K562 (cell line): ENCODE results near the gene ZMYND8. TPM values are rescaled to one million over a fixed set of nuclear protein-coding genes. Genes with fewer than 3 reads are reported as not detected.

Experiments
- GABPA ChIP-seq: fragments of 200-800 bp; sonication (Bioruptor generic); conservative IDR thresholded peaks from 2 replicates; pipeline ENCODE4 v1.6.1; 2016; ENCODE audit warnings: low read depth, missing genetic modification characterization, missing compliant biosample characterization
- NFE2 ChIP-seq: IDR thresholded peaks from 2 replicates; pipeline ENCODE4 v1.6.1; 2014; ENCODE audit warnings: antibody characterized with exemption, low read depth
- SUPT5H ChIP-seq: fragments of 450-650 bp; IDR thresholded peaks from 2 replicates; pipeline ENCODE4 v1.6.1; 2016
- YY1 ChIP-seq, 3 experiments: IDR thresholded peaks; 2 replicates each; pipeline ENCODE4 v1.6.1; 2011; ENCODE audit warnings: low read length in 2 of 3, mild to moderate bottlenecking in 2 of 3, moderate library complexity in 2 of 3, borderline replicate concordance in 1 of 3, control low read depth in 1 of 3, low read depth in 1 of 3; ENCODE audit not compliant: insufficient read depth in 3 of 3, insufficient replicate concordance in 2 of 3, control insufficient read depth in 1 of 3, insufficient read length in 1 of 3; ENCODE audit errors: extremely low read depth in 1 of 3
- ZNF143 ChIP-seq: sonication (generic); formaldehyde crosslinking; IDR thresholded peaks from 2 replicates; pipeline ENCODE4 v1.9.0; 2022; ENCODE audit warnings: mild to moderate bottlenecking, missing genetic modification reagents
- ZNF354B ChIP-seq: fragments of 250-450 bp; sonication (Bioruptor Pico); IDR thresholded peaks from 2 replicates; pipeline ENCODE4 v1.4.0; 2020
- ZNF830 ChIP-seq: fragments of 250-450 bp; sonication (Bioruptor Pico); IDR thresholded peaks from 2 replicates; pipeline ENCODE4 v1.5.0; 2021; ENCODE audit warnings: mild to moderate bottlenecking
- polyA plus RNA-seq, 8 experiments: library from polyadenylated mRNA; depleted of rRNA in 4 of 8; stranded (reverse) in 5 of 8; unstranded in 3 of 8; fragments of >200 nt; fragmentation: Nextera tagmentation in 2 of 8; fragmentation: Illumina TruSeq in 1 of 8; extraction: Ambion mirVana in 2 of 8; extraction: Trizol in 1 of 8; gene quantifications; 2 replicates each; pipeline versions ENCODE4 v1.2.1 to v1.2.3, GENCODE V29; 2011 to 2014; ENCODE audit warnings: inconsistent platforms in 1 of 8, missing spikeins in 1 of 8
- total RNA-seq, 7 experiments: library from RNA; depleted of rRNA in 6 of 7; stranded (reverse); fragments of >200 nt in 6 of 7; fragmentation: Illumina TruSeq in 2 of 7; extraction: Trizol in 2 of 7; gene quantifications; 2 replicates each; pipeline versions ENCODE4 v1.2.1 to v1.2.3, GENCODE V29; 2011 to 2021; ENCODE audit warnings: low replicate concordance in 1 of 7
- TF ChIP-seq, protein P1 (sequence below): fragments of 200-800 bp; sonication (Bioruptor generic); IDR thresholded peaks from 2 replicates; pipeline ENCODE4 v1.6.1; 2017; ENCODE audit warnings: missing genetic modification characterization, missing compliant biosample characterization
- TF ChIP-seq, protein P2 (sequence below): sonication (generic); formaldehyde crosslinking; IDR thresholded peaks from 2 replicates; pipeline ENCODE4 v1.9.0; 2022; ENCODE audit warnings: mild to moderate bottlenecking, missing genetic modification reagents
- TF ChIP-seq, protein P3 (sequence below): fragments of 450-650 bp; IDR thresholded peaks from 2 replicates; pipeline ENCODE4 v1.6.1; 2014; ENCODE audit warnings: low read depth, mild to moderate bottlenecking, moderate library complexity, borderline replicate concordance
- TF ChIP-seq, protein P4 (sequence below): sonication (generic); formaldehyde crosslinking; IDR thresholded peaks from 2 replicates; pipeline ENCODE4 v1.8.1; 2023; ENCODE audit warnings: missing genetic modification reagents, mild to moderate bottlenecking, borderline replicate concordance
- TF ChIP-seq, protein P5 (sequence below): sonication (generic); formaldehyde crosslinking; IDR thresholded peaks from 2 replicates; pipeline ENCODE4 v1.8.1; 2022; ENCODE audit warnings: missing genetic modification reagents
- TF ChIP-seq, protein P6 (sequence below): fragments of 250-450 bp; sonication (Bioruptor Pico); IDR thresholded peaks from 2 replicates; pipeline ENCODE4 v1.5.0; 2020; ENCODE audit warnings: mild to moderate bottlenecking, borderline replicate concordance

ZMYND8 gene
- total and polyA plus RNA-seq, 9 of the 15 experiments (the other 6 are each of a cell fraction or from before 2014, with no cell fraction given): 31.8 to 148 (median 71.9) TPM

DNA sequence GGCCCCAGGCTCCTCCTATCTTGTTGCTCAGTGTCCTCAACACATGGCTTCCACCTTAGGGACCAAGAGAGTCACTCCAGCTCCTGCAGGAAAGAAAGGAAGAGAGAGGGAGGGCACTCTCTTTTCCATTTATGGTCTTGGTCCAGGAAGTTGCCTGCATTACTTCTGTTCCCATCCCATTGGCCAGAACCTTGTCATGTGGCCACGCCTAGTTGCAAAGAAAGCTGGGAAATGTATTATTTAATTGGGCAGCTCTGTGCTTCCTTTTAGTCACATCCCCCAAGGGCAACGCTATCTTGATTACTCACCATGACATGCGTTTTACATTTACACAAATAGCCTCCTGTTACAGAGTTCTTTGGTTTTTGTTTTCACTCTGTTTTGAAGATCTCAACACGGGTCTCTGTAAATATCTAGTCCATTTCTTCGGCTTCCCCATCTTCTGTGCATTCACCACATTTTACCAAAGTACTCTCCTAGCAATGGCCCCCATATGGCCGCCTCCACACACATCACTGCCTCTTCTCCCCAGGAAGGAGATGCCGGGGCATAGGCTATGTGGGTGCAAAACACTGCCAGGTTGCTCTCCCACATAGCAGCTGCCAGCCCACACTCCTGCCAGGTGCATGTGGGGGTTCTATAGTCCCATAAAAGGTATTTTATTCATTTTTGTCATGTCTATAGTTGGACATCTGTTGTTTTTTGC is 35.7 kb upstream of the ZMYND8 start (continued):
- TF ChIP-seq, protein P1, sequence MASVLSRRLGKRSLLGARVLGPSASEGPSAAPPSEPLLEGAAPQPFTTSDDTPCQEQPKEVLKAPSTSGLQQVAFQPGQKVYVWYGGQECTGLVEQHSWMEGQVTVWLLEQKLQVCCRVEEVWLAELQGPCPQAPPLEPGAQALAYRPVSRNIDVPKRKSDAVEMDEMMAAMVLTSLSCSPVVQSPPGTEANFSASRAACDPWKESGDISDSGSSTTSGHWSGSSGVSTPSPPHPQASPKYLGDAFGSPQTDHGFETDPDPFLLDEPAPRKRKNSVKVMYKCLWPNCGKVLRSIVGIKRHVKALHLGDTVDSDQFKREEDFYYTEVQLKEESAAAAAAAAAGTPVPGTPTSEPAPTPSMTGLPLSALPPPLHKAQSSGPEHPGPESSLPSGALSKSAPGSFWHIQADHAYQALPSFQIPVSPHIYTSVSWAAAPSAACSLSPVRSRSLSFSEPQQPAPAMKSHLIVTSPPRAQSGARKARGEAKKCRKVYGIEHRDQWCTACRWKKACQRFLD (CRISPR knock-in tag): peak; percentile 76
- TF ChIP-seq, protein P2, sequence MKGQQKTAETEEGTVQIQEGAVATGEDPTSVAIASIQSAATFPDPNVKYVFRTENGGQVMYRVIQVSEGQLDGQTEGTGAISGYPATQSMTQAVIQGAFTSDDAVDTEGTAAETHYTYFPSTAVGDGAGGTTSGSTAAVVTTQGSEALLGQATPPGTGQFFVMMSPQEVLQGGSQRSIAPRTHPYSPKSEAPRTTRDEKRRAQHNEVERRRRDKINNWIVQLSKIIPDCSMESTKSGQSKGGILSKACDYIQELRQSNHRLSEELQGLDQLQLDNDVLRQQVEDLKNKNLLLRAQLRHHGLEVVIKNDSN (CRISPR knock-in tag): peak; percentile 92
- TF ChIP-seq, protein P3, sequence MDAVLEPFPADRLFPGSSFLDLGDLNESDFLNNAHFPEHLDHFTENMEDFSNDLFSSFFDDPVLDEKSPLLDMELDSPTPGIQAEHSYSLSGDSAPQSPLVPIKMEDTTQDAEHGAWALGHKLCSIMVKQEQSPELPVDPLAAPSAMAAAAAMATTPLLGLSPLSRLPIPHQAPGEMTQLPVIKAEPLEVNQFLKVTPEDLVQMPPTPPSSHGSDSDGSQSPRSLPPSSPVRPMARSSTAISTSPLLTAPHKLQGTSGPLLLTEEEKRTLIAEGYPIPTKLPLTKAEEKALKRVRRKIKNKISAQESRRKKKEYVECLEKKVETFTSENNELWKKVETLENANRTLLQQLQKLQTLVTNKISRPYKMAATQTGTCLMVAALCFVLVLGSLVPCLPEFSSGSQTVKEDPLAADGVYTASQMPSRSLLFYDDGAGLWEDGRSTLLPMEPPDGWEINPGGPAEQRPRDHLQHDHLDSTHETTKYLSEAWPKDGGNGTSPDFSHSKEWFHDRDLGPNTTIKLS: peak; percentile 52; the same call in 1 of the 2 replicates
- TF ChIP-seq GABPA (tag) (peak; percentile 62; the same call in 1 of the 2 replicates), YY1 (IDR thresholded peaks at IDR 0.05; ENCODE audit: borderline replicate concordance in 1 of 3, control insufficient read depth in 1 of 3, extremely low read depth in 1 of 3, insufficient read depth in 3 of 3, insufficient read length in 1 of 3, insufficient replicate concordance in 2 of 3, low read depth in 1 of 3, low read length in 2 of 3) (peak in 1 of 3 experiments; percentile 76), ZNF830 (CRISPR knock-in tag) (peak; percentile 83; the same call in 1 of the 2 replicates), ZNF354B (CRISPR knock-in tag) (no peak), ZNF143 (peak; percentile 62), SUPT5H (peak; percentile 60; the same call in 1 of the 2 replicates), NFE2 (peak; percentile 95)
- TF ChIP-seq, protein P4, sequence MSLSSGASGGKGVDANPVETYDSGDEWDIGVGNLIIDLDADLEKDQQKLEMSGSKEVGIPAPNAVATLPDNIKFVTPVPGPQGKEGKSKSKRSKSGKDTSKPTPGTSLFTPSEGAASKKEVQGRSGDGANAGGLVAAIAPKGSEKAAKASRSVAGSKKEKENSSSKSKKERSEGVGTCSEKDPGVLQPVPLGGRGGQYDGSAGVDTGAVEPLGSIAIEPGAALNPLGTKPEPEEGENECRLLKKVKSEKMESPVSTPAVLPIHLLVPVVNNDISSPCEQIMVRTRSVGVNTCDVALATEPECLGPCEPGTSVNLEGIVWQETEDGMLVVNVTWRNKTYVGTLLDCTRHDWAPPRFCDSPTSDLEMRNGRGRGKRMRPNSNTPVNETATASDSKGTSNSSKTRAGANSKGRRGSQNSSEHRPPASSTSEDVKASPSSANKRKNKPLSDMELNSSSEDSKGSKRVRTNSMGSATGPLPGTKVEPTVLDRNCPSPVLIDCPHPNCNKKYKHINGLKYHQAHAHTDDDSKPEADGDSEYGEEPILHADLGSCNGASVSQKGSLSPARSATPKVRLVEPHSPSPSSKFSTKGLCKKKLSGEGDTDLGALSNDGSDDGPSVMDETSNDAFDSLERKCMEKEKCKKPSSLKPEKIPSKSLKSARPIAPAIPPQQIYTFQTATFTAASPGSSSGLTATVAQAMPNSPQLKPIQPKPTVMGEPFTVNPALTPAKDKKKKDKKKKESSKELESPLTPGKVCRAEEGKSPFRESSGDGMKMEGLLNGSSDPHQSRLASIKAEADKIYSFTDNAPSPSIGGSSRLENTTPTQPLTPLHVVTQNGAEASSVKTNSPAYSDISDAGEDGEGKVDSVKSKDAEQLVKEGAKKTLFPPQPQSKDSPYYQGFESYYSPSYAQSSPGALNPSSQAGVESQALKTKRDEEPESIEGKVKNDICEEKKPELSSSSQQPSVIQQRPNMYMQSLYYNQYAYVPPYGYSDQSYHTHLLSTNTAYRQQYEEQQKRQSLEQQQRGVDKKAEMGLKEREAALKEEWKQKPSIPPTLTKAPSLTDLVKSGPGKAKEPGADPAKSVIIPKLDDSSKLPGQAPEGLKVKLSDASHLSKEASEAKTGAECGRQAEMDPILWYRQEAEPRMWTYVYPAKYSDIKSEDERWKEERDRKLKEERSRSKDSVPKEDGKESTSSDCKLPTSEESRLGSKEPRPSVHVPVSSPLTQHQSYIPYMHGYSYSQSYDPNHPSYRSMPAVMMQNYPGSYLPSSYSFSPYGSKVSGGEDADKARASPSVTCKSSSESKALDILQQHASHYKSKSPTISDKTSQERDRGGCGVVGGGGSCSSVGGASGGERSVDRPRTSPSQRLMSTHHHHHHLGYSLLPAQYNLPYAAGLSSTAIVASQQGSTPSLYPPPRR (CRISPR knock-in tag): no peak
- TF ChIP-seq, protein P5, sequence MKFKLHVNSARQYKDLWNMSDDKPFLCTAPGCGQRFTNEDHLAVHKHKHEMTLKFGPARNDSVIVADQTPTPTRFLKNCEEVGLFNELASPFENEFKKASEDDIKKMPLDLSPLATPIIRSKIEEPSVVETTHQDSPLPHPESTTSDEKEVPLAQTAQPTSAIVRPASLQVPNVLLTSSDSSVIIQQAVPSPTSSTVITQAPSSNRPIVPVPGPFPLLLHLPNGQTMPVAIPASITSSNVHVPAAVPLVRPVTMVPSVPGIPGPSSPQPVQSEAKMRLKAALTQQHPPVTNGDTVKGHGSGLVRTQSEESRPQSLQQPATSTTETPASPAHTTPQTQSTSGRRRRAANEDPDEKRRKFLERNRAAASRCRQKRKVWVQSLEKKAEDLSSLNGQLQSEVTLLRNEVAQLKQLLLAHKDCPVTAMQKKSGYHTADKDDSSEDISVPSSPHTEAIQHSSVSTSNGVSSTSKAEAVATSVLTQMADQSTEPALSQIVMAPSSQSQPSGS: no peak
- TF ChIP-seq, protein P6, sequence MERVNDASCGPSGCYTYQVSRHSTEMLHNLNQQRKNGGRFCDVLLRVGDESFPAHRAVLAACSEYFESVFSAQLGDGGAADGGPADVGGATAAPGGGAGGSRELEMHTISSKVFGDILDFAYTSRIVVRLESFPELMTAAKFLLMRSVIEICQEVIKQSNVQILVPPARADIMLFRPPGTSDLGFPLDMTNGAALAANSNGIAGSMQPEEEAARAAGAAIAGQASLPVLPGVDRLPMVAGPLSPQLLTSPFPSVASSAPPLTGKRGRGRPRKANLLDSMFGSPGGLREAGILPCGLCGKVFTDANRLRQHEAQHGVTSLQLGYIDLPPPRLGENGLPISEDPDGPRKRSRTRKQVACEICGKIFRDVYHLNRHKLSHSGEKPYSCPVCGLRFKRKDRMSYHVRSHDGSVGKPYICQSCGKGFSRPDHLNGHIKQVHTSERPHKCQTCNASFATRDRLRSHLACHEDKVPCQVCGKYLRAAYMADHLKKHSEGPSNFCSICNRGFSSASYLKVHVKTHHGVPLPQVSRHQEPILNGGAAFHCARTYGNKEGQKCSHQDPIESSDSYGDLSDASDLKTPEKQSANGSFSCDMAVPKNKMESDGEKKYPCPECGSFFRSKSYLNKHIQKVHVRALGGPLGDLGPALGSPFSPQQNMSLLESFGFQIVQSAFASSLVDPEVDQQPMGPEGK (CRISPR knock-in tag): 0 out of 2 replicates have a peak, but pooled peaks have one; percentile 16
